Muscle of arm (tissue), 12 donors: ENCODE results near the gene MRPS22. TPM values are rescaled to one million over a fixed set of nuclear protein-coding genes. Genes with fewer than 3 reads are reported as not detected.
"Not testable (repeated sequence)": the region's sequence is repeated elsewhere in the genome, so short reads cannot be mapped to it uniquely, and the experiment has no call there.

Experiments used
- DNase-seq: peaks from one replicate; pipeline ENCODE4 v3.0.0-alpha.2; 2013
- polyA plus RNA-seq, 12 donors: library from polyadenylated mRNA; unstranded; fragments of 120-200 nt; gene quantifications; one replicate each; pipeline ENCODE4 v1.2.1, GENCODE V29; 2013; ENCODE audit not compliant: insufficient read length in 12 of 12

The MRPS22 gene
- polyA plus RNA-seq, 12 donors: 48.1 to 60.0 (median 52.7) TPM; not detected in 1

DNA sequence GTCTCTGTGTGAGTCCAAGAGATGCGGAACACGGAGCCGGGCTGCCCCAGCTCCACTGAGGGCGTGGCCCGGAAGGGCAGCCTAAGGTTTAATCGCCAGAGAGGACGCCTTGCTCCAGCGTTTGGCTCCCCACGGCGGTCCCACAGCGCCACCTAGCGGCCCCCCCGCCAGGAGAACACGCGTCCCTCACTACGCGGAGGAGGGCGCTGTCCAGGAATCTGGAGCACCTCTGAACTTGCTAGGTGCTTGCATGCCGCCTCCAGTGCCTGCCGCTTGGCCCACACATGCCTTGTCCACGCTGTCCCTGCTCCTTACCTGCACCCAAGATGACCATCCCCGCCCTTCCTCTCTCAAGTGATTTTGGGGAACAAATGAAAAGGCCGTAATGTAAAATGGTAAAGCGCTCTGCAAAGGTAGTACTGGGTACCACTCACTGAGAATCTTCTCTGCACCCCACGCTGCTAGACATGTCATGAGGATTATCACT, 14.4 kb upstream of the MRPS22 start:
- peak; percentile 58 for DNase-seq

DNA sequence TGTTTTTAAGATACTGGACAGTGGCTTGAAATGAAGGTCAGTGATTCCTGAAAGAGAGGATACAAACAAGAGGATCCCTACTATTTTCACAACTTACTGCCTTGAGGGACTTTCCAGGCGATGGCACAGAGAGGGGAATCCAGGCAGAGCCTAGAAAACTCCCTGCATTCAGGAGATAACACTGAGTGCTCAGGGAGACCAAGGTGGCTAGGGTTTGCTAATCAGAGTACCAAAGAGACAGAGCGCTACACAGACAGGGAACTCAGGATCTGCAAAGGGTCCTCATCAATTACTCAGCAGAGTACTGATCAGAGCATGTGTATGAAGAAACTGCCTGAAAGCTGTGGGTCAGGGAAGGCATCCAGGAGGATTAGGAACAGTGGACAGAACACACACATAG, 11.7 kb upstream of the MRPS22 start:
- DNase-seq: no peak

DNA sequence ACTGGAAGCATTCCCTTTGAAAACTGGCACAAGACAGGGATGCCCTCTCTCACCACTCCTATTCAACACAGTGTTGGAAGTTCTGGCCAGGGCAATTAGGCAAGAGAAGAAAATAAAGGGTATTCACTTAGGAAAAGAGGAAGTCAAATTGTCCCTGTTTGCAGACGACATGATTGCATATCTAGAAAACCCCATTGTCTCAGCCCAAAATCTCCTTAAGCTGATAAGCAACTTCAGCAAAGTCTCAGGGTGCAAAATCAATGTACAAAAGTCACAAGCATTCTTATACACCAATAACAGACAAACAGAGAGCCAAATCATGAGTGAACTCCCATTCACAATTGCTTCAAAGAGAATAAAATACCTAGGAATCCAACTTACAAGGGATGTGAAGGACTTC, 9.1 kb upstream of the MRPS22 start:
- DNase-seq: not testable (repeated sequence)

DNA sequence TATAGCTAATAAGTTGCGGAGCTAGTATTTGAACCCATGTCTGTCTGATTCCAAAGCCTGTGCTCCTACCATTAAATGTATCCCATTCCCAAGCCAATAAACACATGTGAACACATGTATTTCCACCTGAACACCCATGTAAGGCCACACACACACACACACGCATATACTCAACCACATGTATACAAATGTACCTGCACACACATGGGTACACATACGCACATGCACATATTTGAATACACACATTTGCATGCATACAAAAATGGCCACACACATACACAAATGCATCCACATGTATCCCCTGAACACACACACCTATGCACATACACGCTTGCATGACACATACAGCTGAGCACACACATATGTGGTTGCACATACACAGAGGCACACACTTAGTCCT, 5.4 kb upstream of the MRPS22 start:
- DNase-seq: no peak

DNA sequence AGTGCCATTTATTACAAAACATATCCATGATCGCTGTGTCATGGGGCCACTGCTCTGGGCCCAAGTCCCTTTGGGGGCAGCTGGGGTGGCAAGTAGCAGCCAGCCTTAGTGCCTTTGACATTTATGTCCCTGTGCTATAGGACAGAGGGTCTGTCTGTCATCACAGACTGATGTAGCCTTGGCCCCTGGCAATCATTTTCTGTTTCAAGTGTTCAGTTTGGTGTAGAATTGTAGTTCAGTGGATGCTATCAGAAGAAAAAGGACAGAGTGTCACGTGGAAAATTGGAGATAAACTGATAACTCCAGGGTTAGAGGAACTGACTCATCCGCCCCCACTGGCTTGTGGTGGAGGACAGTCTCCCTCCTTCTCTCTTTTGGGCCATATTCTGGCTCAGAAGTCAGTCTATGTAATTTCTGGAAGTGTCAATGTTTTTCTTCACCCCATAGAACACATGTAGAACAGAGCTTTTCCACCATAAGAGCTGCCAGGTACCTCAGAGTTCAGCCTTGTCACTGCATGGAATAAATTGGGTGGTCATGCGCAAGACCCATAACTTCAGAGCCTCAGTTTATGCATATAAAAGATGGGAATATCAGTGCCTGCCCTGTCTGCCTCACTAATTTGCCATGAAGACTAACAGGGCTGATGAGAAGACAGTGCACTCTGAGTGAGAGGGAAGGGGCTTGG, 4.5 kb upstream of the MRPS22 start:
- DNase-seq: no peak

DNA sequence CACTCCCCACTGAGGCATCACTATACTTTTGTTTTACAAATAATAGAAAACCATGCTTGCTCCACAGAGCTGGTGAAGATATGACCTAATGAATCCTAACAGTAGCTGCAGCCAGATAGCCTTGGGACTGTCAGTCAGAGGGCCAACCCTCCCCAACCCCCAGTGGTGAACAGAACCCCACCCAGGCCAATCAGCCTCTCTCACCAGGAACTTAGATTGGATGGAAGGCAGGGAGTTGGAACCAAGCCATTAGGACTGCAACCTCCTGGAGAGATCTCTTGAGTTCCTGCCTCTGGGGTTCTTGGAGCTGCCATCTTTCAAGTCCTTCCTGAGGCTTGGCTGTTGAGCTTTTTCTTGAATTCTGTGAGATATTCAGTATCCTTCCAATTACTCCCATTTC, 3.0 kb upstream of the MRPS22 start:
- no peak for DNase-seq

DNA sequence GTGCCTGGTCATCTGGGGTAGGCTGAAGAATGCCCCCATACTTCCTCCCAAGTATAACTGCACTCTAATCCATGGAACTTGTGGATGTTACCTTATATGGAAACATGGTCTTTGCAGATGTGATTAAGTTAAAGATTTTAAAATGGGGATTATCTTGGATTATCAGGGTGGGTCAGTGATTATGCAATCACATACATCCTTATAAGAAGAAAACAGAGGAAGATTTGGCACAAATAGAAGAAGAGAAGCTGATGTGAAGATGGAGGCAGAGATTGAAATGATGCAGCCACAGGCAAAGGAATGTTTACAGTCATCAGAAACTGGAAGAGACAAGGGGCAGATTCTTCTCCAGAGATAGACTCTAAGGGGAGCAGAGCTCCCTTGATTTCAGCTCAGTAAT, 1.8 kb upstream of the MRPS22 start:
- no peak for DNase-seq

DNA sequence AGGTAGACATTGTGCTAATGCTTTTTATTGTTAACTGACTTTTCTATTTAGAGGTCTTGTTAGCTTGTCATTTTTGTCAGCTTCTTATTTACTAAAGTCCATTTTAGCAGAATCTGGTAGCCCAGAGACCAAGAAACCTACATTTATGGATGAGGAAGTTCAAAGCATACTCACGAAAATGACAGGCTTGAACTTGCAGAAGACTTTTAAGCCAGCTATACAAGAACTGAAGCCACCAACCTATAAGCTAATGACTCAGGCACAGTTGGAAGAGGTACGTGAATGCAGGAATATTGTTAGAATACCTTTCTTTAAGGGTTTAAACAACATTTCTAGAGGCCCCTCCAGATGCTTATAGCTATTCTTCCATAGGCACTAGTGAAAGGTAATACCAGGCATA, 3.0 kb downstream of the MRPS22 start:
- DNase-seq: no peak

DNA sequence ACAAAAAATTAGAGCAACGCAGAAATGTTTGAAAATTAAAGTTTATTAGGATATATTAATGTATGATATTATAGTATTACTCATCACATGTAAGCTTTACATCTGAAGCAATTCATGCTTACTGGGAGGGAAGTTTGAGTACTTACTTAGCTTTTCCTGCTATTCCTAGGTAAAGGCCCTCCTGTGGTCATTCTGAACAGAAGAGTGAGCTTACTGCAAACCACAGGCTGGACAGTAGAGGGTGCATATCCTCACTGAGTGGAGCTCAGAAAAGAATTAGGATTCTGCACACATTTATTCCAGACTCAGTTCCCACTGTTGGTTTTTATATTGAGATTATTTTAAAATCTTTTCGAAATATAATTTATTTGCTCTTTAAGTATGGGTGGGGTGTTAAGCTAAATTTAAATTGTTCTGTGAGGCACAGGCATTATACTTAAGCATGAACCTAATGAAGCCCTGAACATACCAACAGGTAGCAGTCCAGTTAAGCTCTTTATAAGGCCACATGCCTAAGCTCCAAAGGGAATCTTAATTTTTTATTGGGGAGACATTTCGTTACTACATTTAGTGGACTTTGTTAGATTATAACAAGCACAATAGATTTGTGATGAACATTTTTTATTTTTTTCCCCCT, 10.2 kb downstream of the MRPS22 start:
- peak; percentile 29 for DNase-seq

DNA sequence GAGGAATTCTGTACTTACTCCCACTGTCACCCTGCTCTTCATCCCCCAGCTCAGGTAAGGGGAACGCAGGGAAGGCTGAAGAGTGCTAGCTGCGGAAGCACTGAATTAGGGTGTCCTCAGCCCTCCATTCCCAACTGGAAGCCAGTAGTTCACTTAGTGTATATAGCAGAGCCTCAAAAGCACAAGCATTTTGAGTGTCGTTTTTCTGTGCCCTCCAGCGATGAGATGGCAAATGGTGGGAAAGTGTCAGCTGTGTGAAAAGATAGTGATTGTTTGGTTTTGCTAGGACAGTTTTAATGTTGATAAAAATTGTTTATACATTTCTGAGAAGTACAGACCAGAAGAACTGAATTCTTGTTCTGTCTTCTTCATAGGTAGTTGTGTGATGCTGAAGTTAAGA, 10.8 kb downstream of the MRPS22 start:
- no peak for DNase-seq

DNA sequence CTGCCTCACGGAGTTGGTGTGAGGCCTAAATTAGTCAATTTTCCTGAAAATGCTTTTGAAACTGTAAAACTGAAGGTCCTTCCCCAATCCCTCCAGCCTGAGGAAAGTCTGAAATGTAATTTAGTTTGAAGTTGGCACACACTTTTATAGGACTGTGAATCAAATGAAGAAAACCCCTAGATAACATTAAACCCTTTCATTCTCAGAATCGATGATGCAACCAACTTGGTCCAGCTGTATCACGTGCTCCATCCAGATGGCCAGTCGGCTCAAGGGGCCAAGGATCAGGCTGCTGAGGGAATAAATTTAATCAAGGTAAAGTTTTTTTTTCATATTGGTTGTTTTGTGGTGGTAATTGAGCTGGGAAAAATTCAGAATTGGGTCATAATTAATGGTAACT, 11.7 kb downstream of the MRPS22 start:
- DNase-seq: no peak

DNA sequence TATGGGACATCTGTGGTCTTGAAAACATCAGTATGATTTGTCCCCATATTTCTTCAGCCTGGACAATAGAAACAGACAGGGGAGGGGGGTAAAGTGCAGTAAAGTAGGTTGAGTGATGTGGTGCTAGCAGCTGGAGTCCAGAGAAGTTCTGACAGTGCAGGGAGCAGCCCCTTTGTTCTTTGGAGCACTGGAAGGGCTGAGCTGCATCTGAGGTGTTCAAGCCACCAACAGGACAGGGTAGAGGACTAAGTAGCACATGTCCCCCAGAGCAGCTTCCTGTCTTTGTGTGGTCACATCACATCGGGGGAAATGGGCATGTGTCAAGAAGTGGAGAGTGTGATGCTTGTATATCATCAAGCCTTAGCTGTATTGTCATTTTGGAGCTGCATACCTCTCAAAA, 12.1 kb downstream of the MRPS22 start:
- no peak for DNase-seq

DNA sequence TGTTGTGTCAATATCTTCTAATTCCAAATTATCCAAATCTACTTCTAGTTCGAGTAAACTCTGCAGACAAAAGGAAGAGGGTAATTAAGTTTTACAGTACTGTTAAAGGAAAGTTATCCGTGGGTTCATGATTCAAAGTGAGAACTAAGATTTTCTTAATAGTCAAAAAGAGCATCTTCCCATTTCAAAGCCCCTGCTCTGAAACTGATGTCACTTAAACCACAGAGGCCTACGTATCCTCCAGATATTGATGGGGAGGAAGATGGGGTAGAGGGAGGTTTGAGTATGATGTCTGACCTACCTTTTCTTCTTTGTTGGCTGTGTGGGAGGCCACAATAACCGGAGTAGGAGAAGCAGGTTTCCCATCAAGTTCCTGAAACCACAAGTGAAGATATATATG, 14.1 kb downstream of the MRPS22 start:
- no peak for DNase-seq

DNA sequence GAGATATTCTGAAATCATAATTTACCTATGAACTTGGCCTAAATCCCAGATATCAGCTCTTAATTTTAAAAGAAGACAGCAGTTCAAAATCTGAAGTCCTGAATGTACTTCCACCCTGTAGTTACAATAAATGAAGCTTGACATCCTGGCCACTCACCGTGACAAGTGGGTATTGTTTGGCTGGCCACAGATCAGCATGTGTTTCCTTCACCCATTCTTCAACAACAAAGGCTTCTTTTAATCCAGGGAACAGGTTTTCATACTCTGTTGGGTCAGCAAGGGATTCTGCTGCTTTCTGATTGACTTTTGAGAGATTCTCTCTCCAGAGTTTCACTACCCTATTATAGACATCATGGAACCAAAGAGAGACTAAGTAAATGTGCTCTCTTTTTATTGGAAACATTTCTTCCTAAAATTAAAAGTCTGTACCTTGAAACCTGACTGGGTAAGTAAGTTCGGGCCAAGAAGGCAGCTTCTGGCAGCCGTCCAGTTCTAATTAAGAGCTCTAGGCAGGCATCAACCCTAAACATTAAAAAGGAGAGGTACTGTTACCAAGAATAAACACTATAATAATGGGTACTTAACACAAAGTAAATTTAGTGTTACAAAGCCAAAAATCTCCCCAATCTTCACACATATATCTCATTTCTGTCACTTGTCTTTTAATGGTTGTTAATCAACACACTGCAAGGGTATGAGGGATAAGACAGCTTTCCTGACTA, 15.2 kb downstream of the MRPS22 start:
- no peak for DNase-seq

DNA sequence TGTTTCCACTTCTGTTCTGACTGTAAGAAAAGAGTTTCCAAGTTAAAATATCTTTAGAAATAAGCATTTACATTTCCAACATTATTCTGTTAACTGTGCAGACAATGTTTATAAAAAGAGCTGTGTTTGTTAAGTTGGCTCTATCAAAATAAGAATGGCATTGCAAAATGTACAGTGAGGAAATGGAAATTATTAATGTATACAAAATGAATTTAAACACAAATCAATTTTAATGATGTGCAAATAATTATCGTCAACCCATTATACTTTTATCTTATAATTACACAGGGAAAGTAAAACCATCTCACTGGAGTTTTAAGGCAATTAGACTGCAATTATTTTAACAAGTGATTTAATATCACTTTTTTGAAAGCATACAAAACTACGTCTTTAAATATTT, 17.5 kb downstream of the MRPS22 start:
- DNase-seq: no peak

DNA sequence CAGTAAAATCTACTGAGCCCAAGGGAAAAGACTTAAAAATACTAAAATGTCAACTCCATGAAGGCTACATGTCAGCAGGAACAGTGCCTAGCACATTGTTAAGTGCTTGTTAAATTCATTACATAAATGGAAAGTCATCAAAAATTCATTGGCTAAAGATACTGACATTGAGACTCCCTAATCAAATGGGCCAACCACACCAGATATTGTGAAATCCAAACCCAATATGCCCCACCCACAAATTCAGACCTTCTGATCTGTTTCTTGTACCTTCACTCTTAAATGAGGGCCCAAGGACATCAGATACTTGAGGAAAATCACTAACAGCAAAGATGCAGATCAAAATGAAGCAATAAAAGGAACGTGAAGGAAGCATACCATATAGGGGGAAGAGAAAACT, 20.7 kb downstream of the MRPS22 start:
- no peak for DNase-seq

DNA sequence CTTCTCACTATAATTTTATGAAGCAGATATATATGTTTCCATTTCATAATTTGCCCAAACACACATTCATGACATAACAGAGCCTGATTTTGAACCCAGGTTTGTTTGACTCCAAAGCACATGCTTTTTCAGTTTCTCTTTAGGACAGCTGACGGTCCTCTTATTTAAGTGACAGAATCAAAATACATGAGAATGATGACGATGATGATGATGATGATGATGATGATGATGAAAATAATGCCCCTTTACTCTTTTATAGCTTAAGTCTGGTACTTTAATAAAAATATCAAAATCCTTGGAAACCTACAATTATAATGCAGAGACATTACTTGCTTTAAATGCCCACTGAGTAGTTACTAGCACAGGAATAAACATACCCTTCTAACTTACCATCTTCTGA, 30.3 kb downstream of the MRPS22 start:
- DNase-seq: no peak

DNA sequence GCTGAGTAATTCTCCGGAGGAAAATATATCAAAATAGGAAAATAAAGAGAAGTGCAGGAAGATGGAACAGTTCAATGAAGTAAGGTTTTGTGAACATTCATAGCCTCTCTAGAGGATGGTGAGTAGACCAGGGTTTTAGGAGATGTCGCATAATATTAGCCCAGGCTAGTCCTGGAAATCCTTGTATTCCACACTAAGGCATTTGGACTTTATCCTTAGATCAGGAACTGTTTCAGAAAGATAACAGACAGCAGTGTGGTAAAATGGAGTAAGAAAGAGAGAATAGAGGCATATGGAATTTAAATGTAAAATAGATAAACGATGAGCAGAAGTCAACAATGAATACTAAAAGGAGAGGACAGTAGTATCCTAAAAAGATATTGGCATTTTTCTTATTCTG, 33.6 kb downstream of the MRPS22 start:
- no peak for DNase-seq

DNA sequence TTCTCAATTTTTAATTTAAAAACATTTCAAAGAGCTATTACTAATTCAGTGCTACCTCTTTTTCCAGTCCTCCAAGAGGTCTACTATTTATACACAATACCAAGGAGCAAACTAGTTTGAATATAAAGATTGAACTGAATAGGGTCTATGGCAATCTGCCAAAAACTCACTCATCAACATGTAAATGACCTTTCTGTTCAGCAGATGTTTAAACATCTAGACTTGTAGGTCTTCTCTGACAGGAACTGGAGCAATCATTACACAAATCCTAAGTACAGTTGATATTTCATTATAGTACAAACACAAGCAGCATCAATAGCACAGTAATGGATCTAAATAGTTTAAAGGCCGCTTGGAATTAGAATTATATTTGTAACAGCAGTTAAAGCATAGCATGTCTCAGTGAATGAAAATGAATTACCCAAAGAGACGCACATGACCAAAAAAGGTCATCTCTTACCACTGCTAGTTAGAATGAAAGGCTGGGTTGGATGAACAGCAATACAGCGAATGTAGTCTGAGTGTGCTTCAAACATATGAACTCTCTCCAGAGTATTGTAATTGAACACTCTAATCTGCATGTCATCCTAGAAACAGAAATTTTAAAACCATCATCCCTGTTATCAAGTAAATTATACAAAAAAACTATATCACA, 34.9 kb downstream of the MRPS22 start:
- DNase-seq: no peak

DNA sequence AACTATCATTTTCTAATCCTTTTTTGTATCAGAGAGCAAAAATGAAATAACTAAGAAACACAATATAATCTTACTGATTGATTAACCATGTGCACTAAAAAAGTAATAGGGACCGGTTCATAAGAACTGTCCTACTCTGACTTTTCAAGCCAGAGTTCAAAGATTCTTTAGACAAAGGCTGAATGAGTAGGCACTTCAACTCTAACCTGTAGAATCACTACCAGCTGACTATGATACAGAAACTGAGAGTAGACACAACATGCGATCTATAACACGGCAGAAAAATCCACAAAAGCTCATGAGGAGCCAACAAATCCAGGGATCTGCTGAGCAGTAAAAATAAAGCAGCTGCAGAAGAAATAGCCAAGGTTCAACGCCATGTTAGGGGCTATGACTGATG, 36.8 kb downstream of the MRPS22 start:
- no peak for DNase-seq

DNA sequence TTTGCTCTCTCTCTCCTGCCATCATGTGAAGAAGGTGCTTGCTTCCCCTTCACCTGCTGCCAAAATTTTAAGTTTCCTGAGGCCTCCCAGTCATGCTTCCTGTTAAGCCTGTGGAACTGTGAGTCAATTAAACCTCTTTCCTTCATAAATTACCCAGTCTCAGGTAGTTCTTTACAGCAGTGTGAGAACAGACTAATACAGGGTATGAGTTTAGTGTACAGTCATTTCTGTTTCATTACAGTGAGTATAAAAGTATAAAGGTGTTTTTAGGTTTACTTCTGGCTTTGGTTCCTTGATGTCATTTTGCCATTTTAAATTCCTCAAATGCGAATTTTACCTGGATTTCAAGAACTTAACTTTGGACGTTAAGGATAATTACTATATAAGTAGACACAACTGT, 38.5 kb downstream of the MRPS22 start:
- DNase-seq: not testable (repeated sequence)

DNA sequence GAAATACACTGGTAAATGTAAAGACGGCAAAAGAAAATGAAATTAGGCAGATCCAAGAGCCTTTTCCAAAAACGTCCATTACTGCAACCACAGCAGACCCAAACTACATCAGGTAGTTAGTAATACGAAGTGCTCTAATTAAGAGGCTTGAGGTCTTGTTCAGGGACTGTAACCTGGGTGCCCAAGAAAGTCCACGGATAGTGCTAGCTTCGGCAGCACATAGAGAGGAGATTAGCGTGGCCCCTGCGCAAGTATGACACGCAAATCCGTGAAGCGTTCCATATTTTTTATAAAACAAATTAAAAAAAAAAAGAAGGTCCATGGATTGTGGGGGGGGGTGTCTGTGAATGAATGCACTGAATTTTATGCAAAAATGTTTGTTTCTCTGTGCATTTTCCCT, 44.3 kb downstream of the MRPS22 start:
- DNase-seq: no peak
